NT2/D1 (cell line): Measurements from ENCODE around the gene POLR2L.

Experiments
- SUZ12 ChIP-seq: IDR thresholded peaks from 2 replicates; pipeline ENCODE4 v1.6.1; 2011; ENCODE audit not compliant: insufficient read length, insufficient read depth; ENCODE audit errors: extremely low read depth
- ZNF274 ChIP-seq: IDR thresholded peaks from 2 replicates; pipeline ENCODE4 v1.6.1; 2011; ENCODE audit warnings: mild to moderate bottlenecking, low read depth, low read length

DNA sequence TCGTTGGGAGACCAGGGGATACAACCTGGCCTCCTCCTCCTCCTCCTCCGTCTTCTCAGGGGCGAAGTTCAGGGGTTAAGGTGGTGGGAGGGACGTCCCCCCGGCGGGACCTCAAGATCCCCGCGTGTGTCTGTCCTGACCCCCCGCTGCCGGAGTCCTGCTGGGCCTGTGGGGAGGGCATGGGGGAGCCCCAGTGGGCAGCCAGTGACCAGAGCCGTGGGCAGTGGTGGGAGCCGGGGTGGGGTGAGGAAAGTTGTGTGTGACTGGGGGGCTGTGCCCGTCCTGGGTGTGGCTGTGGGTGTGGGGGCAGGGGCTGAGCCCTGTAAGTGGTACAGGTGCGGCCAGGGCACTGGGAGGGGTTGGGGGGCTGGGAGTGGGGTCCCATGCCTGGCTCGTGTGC, 10.4 kb upstream of the POLR2L start:
- no peak for TF ChIP-seq ZNF274
- TF ChIP-seq SUZ12, result no peak
